ENCODE data around the gene CD28. TPM values are rescaled to one million over a fixed set of nuclear protein-coding genes. Genes with fewer than 3 reads are reported as not detected.

Gene CD28
- total RNA-seq, 1 donor from 2014 or later, result 4.0 TPM

DNA sequence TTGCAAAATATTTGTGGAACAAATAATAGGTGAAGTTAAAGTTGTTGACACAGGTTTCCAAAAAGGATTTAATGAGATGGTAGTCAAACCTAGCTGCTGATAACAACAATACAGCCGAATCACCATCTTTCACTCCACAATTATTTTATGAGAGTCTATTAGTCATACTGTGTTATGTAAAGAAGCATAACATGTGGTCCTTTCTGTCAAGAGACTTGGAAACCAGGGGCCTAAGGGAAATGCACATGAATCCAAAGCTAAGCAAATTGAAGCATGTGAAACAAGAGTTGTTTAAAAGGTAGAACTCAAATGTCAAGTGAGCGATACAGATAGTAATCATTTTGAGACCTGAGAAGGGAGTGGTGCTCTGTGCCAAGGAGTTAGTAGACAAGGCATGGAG, 16.0 kb downstream of the CD28 start:
- no peaks in the 10 kb centered on the region for H3K4me1 ChIP-seq
- no peaks in the 10 kb centered on the region for H3K9me3 ChIP-seq
- TF ChIP-seq, protein P1, sequence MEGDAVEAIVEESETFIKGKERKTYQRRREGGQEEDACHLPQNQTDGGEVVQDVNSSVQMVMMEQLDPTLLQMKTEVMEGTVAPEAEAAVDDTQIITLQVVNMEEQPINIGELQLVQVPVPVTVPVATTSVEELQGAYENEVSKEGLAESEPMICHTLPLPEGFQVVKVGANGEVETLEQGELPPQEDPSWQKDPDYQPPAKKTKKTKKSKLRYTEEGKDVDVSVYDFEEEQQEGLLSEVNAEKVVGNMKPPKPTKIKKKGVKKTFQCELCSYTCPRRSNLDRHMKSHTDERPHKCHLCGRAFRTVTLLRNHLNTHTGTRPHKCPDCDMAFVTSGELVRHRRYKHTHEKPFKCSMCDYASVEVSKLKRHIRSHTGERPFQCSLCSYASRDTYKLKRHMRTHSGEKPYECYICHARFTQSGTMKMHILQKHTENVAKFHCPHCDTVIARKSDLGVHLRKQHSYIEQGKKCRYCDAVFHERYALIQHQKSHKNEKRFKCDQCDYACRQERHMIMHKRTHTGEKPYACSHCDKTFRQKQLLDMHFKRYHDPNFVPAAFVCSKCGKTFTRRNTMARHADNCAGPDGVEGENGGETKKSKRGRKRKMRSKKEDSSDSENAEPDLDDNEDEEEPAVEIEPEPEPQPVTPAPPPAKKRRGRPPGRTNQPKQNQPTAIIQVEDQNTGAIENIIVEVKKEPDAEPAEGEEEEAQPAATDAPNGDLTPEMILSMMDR (IDR thresholded peaks at IDR 0.05), result no peak
- H3K27me3 ChIP-seq, result no peaks in the 10 kb centered on the region
- H3K4me3 ChIP-seq, result no peak overlapping the region
- intact Hi-C loops (cut with DNase I), result no loop called here
- no peak overlapping the region for H3K27ac ChIP-seq
- no peak for DNase-seq (ENCODE audit: low spot score in 2 of 2)
- H3K36me3 ChIP-seq, result no peaks in the 10 kb centered on the region

DNA sequence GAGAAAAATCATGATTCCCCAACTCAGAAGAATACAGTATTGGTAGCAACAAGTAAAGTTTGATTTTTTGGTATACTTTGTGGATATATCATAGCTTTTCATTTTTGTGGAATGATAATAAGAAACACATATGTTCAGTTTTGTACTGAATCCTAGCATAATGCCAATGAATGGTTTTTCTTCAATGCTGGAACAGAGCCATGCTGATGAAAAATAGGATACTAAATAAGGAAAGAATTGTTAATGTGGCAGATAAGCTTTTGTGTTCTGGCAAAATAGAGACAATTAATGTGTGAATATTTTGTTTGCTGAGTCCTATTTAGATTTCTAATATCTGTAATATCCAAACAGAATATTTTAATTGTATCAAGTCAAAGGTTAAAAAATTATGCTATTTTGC, 21.9 kb downstream of the CD28 start:
- no peak for DNase-seq (ENCODE audit: low spot score in 2 of 2)
- TF ChIP-seq, protein P1 (IDR thresholded peaks at IDR 0.05), result no peak
- Histone ChIP-seq H3K9me3 (no peaks in the 10 kb centered on the region), H3K36me3 (no peaks in the 10 kb centered on the region), H3K27ac (no peak overlapping the region), H3K4me1 (no peaks in the 10 kb centered on the region), H3K4me3 (no peak overlapping the region), H3K27me3 (no peaks in the 10 kb centered on the region)
- intact Hi-C loops (cut with DNase I), result no loop called here

DNA sequence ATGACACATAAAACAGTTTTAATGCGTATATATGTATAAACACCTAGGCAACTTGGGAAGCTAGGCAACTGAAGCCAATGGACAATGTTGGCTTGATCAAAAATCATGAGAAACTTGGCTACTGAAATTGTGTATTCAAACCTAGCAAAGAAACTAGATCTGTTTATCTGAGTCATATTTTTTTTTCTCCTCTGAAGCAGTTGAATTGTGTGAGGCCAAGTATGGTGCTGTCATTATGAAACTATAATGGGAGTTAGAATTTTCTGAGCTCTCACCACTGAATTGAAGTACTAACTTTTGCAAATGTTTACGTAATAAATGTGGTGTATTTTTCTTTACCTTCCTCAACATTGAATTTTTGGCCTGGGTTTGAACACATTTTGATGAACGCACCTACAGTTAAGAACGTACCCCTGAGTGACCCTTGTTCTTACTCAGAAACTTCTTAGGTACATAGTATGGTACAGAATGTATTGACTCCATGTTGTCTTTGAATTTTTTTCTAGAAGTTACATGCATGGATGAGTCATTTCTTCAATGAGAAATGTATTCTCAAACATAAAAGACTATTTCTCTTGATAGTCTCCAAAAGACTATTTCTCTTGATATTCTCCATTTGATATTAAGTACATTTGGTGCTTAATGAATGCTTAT, 23.8 kb downstream of the CD28 start:
- H3K9me3 ChIP-seq, result no peaks in the 10 kb centered on the region
- no peaks in the 10 kb centered on the region for H3K27me3 ChIP-seq
- intact Hi-C loops (cut with DNase I), result no loop called here
- TF ChIP-seq, protein P1 (IDR thresholded peaks at IDR 0.05), result no peak
- H3K4me1 ChIP-seq, result no peaks in the 10 kb centered on the region
- no peak overlapping the region for H3K27ac ChIP-seq
- no peaks in the 10 kb centered on the region for H3K36me3 ChIP-seq
- no peak for DNase-seq (ENCODE audit: low spot score in 2 of 2)
- no peak overlapping the region for H3K4me3 ChIP-seq

DNA sequence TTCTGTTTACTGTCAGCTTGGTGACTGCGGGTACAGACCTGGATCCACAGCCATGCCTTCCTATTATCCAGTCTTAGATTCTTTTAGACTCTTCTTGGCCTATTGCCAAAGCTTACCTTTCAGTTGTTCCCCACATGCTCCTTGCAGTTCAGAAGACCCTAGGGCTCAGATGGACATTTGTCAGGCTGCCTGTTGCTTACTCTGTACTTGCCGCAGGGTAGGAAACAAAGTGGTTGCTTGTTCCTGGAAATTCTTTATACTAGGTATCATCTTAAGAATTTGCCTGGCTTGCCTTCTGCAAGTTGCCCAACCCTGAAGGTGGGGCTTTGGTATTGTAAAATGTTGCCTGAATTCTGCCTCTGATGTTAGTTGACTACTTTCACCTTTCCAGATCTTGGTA, 24.4 kb downstream of the CD28 start:
- intact Hi-C loops (cut with DNase I), result no loop called here
- DNase-seq (ENCODE audit: low spot score in 2 of 2), result no peak
- no peaks in the 10 kb centered on the region for H3K27me3 ChIP-seq

DNA sequence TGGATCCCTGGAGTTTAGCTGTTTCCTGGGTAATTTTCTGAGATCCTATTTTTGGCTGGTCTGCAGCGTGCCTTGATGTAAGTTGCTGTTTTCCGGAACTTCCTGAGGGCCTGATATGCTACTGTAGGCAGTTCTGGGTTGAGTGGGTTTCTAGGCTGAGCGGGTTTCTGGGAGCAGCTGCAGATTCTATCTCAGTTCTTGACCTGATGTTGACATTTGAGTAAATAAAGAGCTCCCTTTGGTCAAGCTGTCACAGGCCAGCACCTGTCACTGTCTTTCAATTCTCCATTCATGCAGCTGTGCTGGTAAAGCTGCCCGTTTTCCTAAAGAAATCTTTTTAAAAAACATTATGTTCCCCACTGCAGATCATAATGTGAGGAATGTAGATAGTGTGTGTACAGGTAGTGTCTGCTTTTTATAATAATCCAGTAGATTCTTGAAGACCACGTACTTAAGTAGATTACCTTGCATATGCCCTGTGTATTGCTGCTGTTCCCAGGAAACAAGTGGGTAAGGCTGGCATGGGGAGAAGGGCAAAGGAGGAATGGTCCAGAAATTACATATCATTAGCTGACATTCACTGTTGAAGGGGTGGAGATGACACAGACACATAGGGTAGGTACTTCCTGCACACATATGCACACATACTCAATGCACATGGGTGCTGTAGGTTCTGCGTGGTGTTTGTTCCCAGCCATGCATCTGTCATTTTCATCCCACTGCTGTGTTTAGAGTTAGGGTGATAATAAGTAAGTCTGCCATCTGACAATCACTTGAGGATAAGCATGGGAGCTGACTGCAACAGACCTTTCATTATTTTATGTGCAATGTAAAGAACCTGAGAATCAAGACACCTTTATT, 25.9 kb downstream of the CD28 start:
- Histone ChIP-seq H3K4me1 (no peaks in the 10 kb centered on the region), H3K36me3 (no peaks in the 10 kb centered on the region), H3K4me3 (no peak overlapping the region), H3K9me3 (no peaks in the 10 kb centered on the region), H3K27ac (no peak overlapping the region), H3K27me3 (no peaks in the 10 kb centered on the region)
- intact Hi-C loops (cut with DNase I), result no loop called here
- no peak for DNase-seq (ENCODE audit: low spot score in 2 of 2)
- TF ChIP-seq, protein P1 (IDR thresholded peaks at IDR 0.05), result no peak

More for the DNA sequence above, 24.4 kb downstream of the CD28 start:
- no peak overlapping the region for H3K4me3 ChIP-seq
- no peaks in the 10 kb centered on the region for H3K4me1 ChIP-seq
- no peaks in the 10 kb centered on the region for H3K36me3 ChIP-seq
- TF ChIP-seq, protein P1 (IDR thresholded peaks at IDR 0.05), result no peak
- no peaks in the 10 kb centered on the region for H3K9me3 ChIP-seq
- no peak overlapping the region for H3K27ac ChIP-seq

Measured in ascending aorta (tissue), 2 donors.